ENCODE measurements around the gene INSL3. TPM values are rescaled to one million over a fixed set of nuclear protein-coding genes. Genes with fewer than 3 reads are reported as not detected.
A peak's percentile ranks its signal among the peaks of the same experiment; 100 is the strongest.

The INSL3 gene
- total and polyA plus RNA-seq, 2 of the 13 experiments (the other 11 are each of a cell fraction or from before 2014, with no cell fraction given): 0.30 TPM; not detected in 1

DNA sequence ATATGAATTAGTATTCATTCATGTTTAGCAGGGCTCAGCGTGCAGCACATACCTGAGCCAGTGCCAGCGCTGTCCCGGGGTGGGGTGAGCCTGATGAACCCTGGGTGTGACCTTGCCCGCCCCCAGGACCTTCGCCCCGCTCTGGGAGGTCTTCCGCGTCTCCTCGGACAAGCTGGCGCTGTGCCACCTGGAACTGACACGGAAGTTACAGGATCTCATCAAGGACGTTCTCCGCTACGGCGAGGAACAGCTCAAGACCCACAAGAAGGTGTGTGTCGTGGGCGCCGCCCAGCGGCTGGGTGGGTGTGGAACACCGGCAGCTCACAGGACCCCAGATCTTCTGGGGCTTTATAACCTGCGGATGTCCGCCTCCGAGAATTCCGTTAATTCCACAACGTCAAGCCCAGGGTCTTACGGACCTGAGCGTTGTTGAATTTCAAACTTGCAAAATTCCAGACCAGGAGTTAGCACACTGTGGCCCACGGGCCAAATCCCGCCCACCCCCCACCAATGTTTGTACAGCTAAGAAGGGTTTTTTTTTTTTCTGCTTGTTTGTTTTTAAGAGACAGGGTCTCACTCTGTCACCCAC, 54.7 kb downstream of the INSL3 start (continued):
- TF ChIP-seq ZNF142 (CRISPR knock-in tag; IDR thresholded peaks at IDR 0.05): no peak
- TF ChIP-seq, protein P1, sequence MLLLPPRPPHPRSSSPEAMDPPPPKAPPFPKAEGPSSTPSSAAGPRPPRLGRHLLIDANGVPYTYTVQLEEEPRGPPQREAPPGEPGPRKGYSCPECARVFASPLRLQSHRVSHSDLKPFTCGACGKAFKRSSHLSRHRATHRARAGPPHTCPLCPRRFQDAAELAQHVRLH (CRISPR knock-in tag; IDR thresholded peaks at IDR 0.05; ENCODE audit: borderline replicate concordance, low read depth): 0 out of 2 replicates have a peak, but pooled peaks have one; percentile 51
- TF ChIP-seq CENPBD1 (CRISPR knock-in tag; IDR thresholded peaks at IDR 0.05; ENCODE audit: borderline replicate concordance, low read depth): no peak
- TF ChIP-seq ZNF574 (CRISPR knock-in tag; IDR thresholded peaks at IDR 0.05): peak; percentile 79
- no peak for TF ChIP-seq WIZ (CRISPR knock-in tag; IDR thresholded peaks at IDR 0.05)
- TF ChIP-seq, protein P2, sequence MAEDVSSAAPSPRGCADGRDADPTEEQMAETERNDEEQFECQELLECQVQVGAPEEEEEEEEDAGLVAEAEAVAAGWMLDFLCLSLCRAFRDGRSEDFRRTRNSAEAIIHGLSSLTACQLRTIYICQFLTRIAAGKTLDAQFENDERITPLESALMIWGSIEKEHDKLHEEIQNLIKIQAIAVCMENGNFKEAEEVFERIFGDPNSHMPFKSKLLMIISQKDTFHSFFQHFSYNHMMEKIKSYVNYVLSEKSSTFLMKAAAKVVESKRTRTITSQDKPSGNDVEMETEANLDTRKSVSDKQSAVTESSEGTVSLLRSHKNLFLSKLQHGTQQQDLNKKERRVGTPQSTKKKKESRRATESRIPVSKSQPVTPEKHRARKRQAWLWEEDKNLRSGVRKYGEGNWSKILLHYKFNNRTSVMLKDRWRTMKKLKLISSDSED (CRISPR knock-in tag; IDR thresholded peaks at IDR 0.05): no peak
- TF ChIP-seq ZNF510 (CRISPR knock-in tag; IDR thresholded peaks at IDR 0.05; ENCODE audit: low read depth): no peak
- TF ChIP-seq ZMAT3 (CRISPR knock-in tag; conservative IDR thresholded peaks at IDR 0.05): 0 out of 2 replicates have a peak, but pooled peaks have one; percentile 28
- TF ChIP-seq MED8 (CRISPR knock-in tag; IDR thresholded peaks at IDR 0.05; ENCODE audit: insufficient replicate concordance): no peak
- peak; percentile 77; the same call in 1 of the 2 replicates for TF ChIP-seq FOXP4 (CRISPR knock-in tag; IDR thresholded peaks at IDR 0.05)
- TF ChIP-seq GABPB1 (CRISPR knock-in tag; IDR thresholded peaks at IDR 0.05): peak; percentile 70
- peak; percentile 92 for TF ChIP-seq NR2F6 (IDR thresholded peaks at IDR 0.05)
- peak; percentile 97 for TF ChIP-seq NR2F6 (CRISPR knock-in tag; IDR thresholded peaks at IDR 0.05)
- TF ChIP-seq ZNF83 (CRISPR knock-in tag; IDR thresholded peaks at IDR 0.05; ENCODE audit: borderline replicate concordance): no peak
- peak; percentile 56; the same call in 1 of the 2 replicates for TF ChIP-seq IRF2 (CRISPR knock-in tag; IDR thresholded peaks at IDR 0.05)
- no peak; the same call in 1 of the 2 replicates for TF ChIP-seq MXD1 (CRISPR knock-in tag; IDR thresholded peaks at IDR 0.05)
